Smooth muscle cell (in vitro differentiated cells): ENCODE results near the gene PARP6. TPM values are rescaled to one million over a fixed set of nuclear protein-coding genes. Genes with fewer than 3 reads are reported as not detected.

Experiments used
- DNase-seq: peaks from one replicate; lab custom pipeline; 2025; ENCODE audit not compliant: unreplicated experiment; lab: John Stamatoyannopoulos, UW
- H2AFZ ChIP-seq: fragments of 200-600 bp; sonication (generic); 2 replicates; pipeline ENCODE4 v1.6.0; 2016; ENCODE audit warnings: antibody characterized with exemption, low read depth, mild to moderate bottlenecking
- H3F3A ChIP-seq: fragments of 200-600 bp; sonication (generic); 2 replicates; pipeline ENCODE4 v1.6.0; 2017; ENCODE audit warnings: antibody characterized with exemption, low read depth
- H3K27ac ChIP-seq: fragments of 200-600 bp; sonication (generic); 2 replicates; pipeline ENCODE4 v1.5.1; 2016; ENCODE audit warnings: low read depth, mild to moderate bottlenecking
- H3K27me3 ChIP-seq: fragments of 200-600 bp; sonication (generic); 2 replicates; pipeline ENCODE4 v1.6.1; 2016; ENCODE audit warnings: low read depth, mild to moderate bottlenecking
- H3K36me3 ChIP-seq: fragments of 200-600 bp; sonication (generic); 2 replicates; pipeline ENCODE4 v1.5.1; 2016; ENCODE audit warnings: low read depth
- H3K4me1 ChIP-seq: fragments of 200-600 bp; sonication (generic); 2 replicates; pipeline ENCODE4 v1.5.1; 2016; ENCODE audit warnings: low read depth
- H3K4me2 ChIP-seq: fragments of 200-600 bp; sonication (generic); 2 replicates; pipeline ENCODE4 v1.6.0; 2016; ENCODE audit warnings: mild to moderate bottlenecking
- H3K4me3 ChIP-seq: fragments of 200-600 bp; sonication (generic); 2 replicates; pipeline ENCODE4 v1.5.1; 2016; ENCODE audit warnings: mild to moderate bottlenecking
- H3K79me2 ChIP-seq: fragments of 200-600 bp; sonication (generic); 2 replicates; pipeline ENCODE4 v1.6.0; 2016; ENCODE audit warnings: low read depth, mild to moderate bottlenecking
- H3K9ac ChIP-seq: fragments of 200-600 bp; sonication (generic); 2 replicates; pipeline ENCODE4 v1.6.0; 2016; ENCODE audit warnings: low read depth
- H3K9me3 ChIP-seq: fragments of 200-600 bp; sonication (generic); replicated peaks from 2 replicates; pipeline ENCODE4 v1.5.1; 2016; ENCODE audit warnings: low read depth
- H4K20me1 ChIP-seq: fragments of 200-600 bp; sonication (generic); 2 replicates; pipeline ENCODE4 v1.6.0; 2016; ENCODE audit warnings: low read depth
- CTCF ChIP-seq: fragments of 200-600 bp; sonication (generic); IDR thresholded peaks from 2 replicates; pipeline ENCODE4 v1.5.1; 2017; ENCODE audit warnings: borderline replicate concordance, mild to moderate bottlenecking, antibody characterized with exemption; ENCODE audit not compliant: insufficient read depth, poor library complexity, severe bottlenecking
- WGBS: methylation state at CpG from one replicate; pipeline ENCODE4 v1.1.7; 2016; ENCODE audit warnings: low lambda C conversion rate; 5-methylcytosine and 5-hydroxymethylcytosine counted together
- polyA plus RNA-seq: library from polyadenylated mRNA; unstranded; fragments of >200 nt; fragmentation: Nextera tagmentation; extraction: Ambion mirVana; gene quantifications from 2 replicates; pipeline ENCODE4 v1.2.1, GENCODE V29; 2016
- total RNA-seq: library from RNA; depleted of rRNA; stranded (reverse); fragments of >200 nt; gene quantifications from 2 replicates; pipeline ENCODE4 v1.2.3, GENCODE V29; 2014

The PARP6 gene
- total and polyA plus RNA-seq, 2 experiments from 2014 or later, result 29.2 to 40.3 TPM

GRCh38 chr15:72312605-72313447 lies 40.5 kb upstream of the PARP6 start:
- no peak for DNase-seq
- WGBS, result 56% methylated on average over 2 of the region's 2 CpGs
- Histone ChIP-seq H3K4me2 (no peak overlapping the region), H3K4me3 (no peak overlapping the region), H3K27ac (no peak overlapping the region), H3K4me1 (no peaks in the 10 kb centered on the region), H2AFZ (no peak overlapping the region), H4K20me1 (no peaks in the 10 kb centered on the region), H3F3A (no peaks in the 10 kb centered on the region), H3K79me2 (no peaks in the 10 kb centered on the region), H3K36me3 (no peaks in the 10 kb centered on the region), H3K9ac (no peak overlapping the region), H3K27me3 (no peaks in the 10 kb centered on the region), H3K9me3 (no peaks in the 10 kb centered on the region)
- peak; percentile 72 for TF ChIP-seq CTCF

GRCh38 chr15:72307026-72307425 lies 34.7 kb upstream of the PARP6 start:
- H3F3A ChIP-seq, result no peaks in the 10 kb centered on the region
- H4K20me1 ChIP-seq, result no peaks in the 10 kb centered on the region
- no peaks in the 10 kb centered on the region for H3K79me2 ChIP-seq
- no peaks in the 10 kb centered on the region for H3K4me1 ChIP-seq
- no peak overlapping the region for H3K4me2 ChIP-seq
- H3K4me3 ChIP-seq, result no peak overlapping the region
- no peak overlapping the region for H3K27ac ChIP-seq
- H2AFZ ChIP-seq, result no peak overlapping the region
- no peak for DNase-seq
- H3K9me3 ChIP-seq, result no peaks in the 10 kb centered on the region
- WGBS, result 68% methylated on average over 5 of the region's 5 CpGs
- no peaks in the 10 kb centered on the region for H3K36me3 ChIP-seq
- H3K27me3 ChIP-seq, result peaks cover 3% of the 10 kb centered on the region
- no peak overlapping the region for H3K9ac ChIP-seq
- no peak for TF ChIP-seq CTCF

- H4K20me1 ChIP-seq, result no peaks in the 10 kb centered on the region
- H3K27me3 ChIP-seq, result peaks cover 3% of the 10 kb centered on the region
- H3K27ac ChIP-seq, result no peak overlapping the region
- H3K4me3 ChIP-seq, result no peak overlapping the region
- no peaks in the 10 kb centered on the region for H3F3A ChIP-seq
- no peaks in the 10 kb centered on the region for H3K4me1 ChIP-seq
- no peaks in the 10 kb centered on the region for H3K79me2 ChIP-seq
- H3K9me3 ChIP-seq, result no peaks in the 10 kb centered on the region
- H3K9ac ChIP-seq, result no peak overlapping the region
- 73% methylated on average over 10 of the region's 10 CpGs for WGBS
- H3K4me2 ChIP-seq, result no peak overlapping the region
- DNase-seq, result no peak
- H2AFZ ChIP-seq, result no peak overlapping the region
- H3K36me3 ChIP-seq, result no peaks in the 10 kb centered on the region
- TF ChIP-seq CTCF, result no peak
Observed at GRCh38 chr15:72306211-72306785, 33.9 kb upstream of the PARP6 start.
